H1 (cell line): ENCODE results near the gene NRN1. TPM values are rescaled to one million over a fixed set of nuclear protein-coding genes. Genes with fewer than 3 reads are reported as not detected.

ENCODE experiments used
- CTCF ChIA-PET: fragments of 300-600 bp; sonication (Branson Sonifier 250); formaldehyde crosslinking; loops from one replicate; lab custom pipeline; 2021; ENCODE audit not compliant: partially characterized antibody; lab: Charles Lee
- POLR2A ChIA-PET: fragments of 300-600 bp; sonication (Branson Sonifier 250); formaldehyde crosslinking; loops from one replicate; lab custom pipeline; 2021; ENCODE audit warnings: inconsistent platforms; ENCODE audit not compliant: partially characterized antibody; lab: Charles Lee
- DNase-seq, 2 experiments: peaks; one replicate each; pipeline versions ENCODE4 v3.0.0 to v3.0.0-alpha.2; 2010 to 2022; ENCODE audit warnings: low spot score in 2 of 2, low read depth in 1 of 2, mixed read lengths in 1 of 2
- FAIRE-seq: peaks from 2 replicates; lab custom pipeline; 2011; peaks lifted over from hg19 to GRCh38; lab: Jason Lieb, UNC
- H2AFZ ChIP-seq: 2 replicates; pipeline ENCODE4 v1.8.1; 2012; ENCODE audit warnings: low read length, inconsistent platforms
- H2AK5ac ChIP-seq: 2 replicates; pipeline ENCODE4 v1.6.1; 2013; ENCODE audit warnings: low read depth, low read length
- H2BK120ac ChIP-seq: replicated peaks from 2 replicates; pipeline ENCODE3; 2013; ENCODE audit warnings: low read depth, low read length, inconsistent platforms
- H2BK12ac ChIP-seq: 2 replicates; pipeline ENCODE4 v1.6.1; 2013; ENCODE audit warnings: low read depth, low read length
- H2BK15ac ChIP-seq: 2 replicates; pipeline ENCODE4 v1.6.1; 2013; ENCODE audit warnings: low read length
- H2BK20ac ChIP-seq: 2 replicates; pipeline ENCODE4 v1.6.1; 2013; ENCODE audit warnings: low read length
- H2BK5ac ChIP-seq: 2 replicates; pipeline ENCODE4 v1.6.1; 2013; ENCODE audit warnings: low read depth, low read length
- H3K14ac ChIP-seq: 2 replicates; pipeline ENCODE4 v1.6.1; 2013; ENCODE audit warnings: inconsistent platforms; ENCODE audit not compliant: insufficient read length
- H3K18ac ChIP-seq: 2 replicates; pipeline ENCODE4 v1.6.1; 2013; ENCODE audit warnings: low read length; ENCODE audit errors: extremely low read depth
- H3K23ac ChIP-seq: 2 replicates; pipeline ENCODE4 v1.6.1; 2013; ENCODE audit warnings: inconsistent platforms; ENCODE audit not compliant: insufficient read length
- H3K23me2 ChIP-seq: 2 replicates; pipeline ENCODE4 v1.6.1; 2013; ENCODE audit warnings: low read depth, low read length
- H3K27ac ChIP-seq: 2 replicates; pipeline ENCODE4 v1.6.1; 2011; ENCODE audit warnings: low read depth, low read length, inconsistent platforms
- H3K27me3 ChIP-seq, 4 experiments: replicated peaks in 1 of 4; 1 replicate in 1 of 4; 2 replicates in 3 of 4; pipeline versions ENCODE4 v1.6.1 to v1.8.1; 2011 to 2013; ENCODE audit warnings: low read length in 3 of 4, mild to moderate bottlenecking in 3 of 4, inconsistent platforms in 2 of 4, mixed read lengths in 2 of 4, moderate library complexity in 1 of 4; ENCODE audit not compliant: control insufficient read depth in 3 of 4, insufficient read depth in 3 of 4; ENCODE audit errors: extremely low read depth in 1 of 4
- H3K36me3 ChIP-seq, 4 experiments: 2 replicates each; pipeline versions ENCODE4 v1.6.1 to v1.8.1; 2011 to 2013; ENCODE audit warnings: mild to moderate bottlenecking in 4 of 4, low read length in 3 of 4, moderate library complexity in 2 of 4, control low read depth in 1 of 4, inconsistent platforms in 1 of 4; ENCODE audit not compliant: insufficient read depth in 4 of 4, control insufficient read depth in 2 of 4
- H3K4ac ChIP-seq: replicated peaks from 2 replicates; pipeline ENCODE3; 2013; ENCODE audit warnings: low read length, low read depth, mixed read lengths, inconsistent platforms; ENCODE audit not compliant: insufficient read length
- H3K4me1 ChIP-seq, 4 experiments: replicated peaks in 1 of 4; 1 replicate in 1 of 4; 2 replicates in 3 of 4; pipeline versions ENCODE4 v1.6.1 to v1.8.1; 2011 to 2013; ENCODE audit warnings: low read length in 3 of 4, inconsistent platforms in 2 of 4, mixed read lengths in 1 of 4; ENCODE audit not compliant: insufficient read depth in 4 of 4, control insufficient read depth in 3 of 4
- H3K4me2 ChIP-seq, 2 experiments: 2 replicates each; pipeline versions ENCODE4 v1.6.1 to v1.8.1; 2011 to 2013; ENCODE audit warnings: low read depth in 2 of 2, low read length in 2 of 2, control low read depth in 1 of 2, inconsistent platforms in 1 of 2, mild to moderate bottlenecking in 1 of 2; ENCODE audit not compliant: insufficient read depth in 1 of 2
- H3K4me3 ChIP-seq, 4 experiments: fragments of 200-600, 300-600 bp in 1 of 4; sonication (generic), shearing (Covaris generic), sonication (Bioruptor Twin) in 1 of 4; 2 replicates each; pipeline versions ENCODE4 v1.5.1 to v1.8.1; 2011 to 2016; ENCODE audit warnings: low read length in 4 of 4, low read depth in 3 of 4, control low read depth in 2 of 4, inconsistent platforms in 2 of 4, mild to moderate bottlenecking in 2 of 4, mixed read lengths in 1 of 4, moderate library complexity in 1 of 4; ENCODE audit not compliant: insufficient read depth in 2 of 4; ENCODE audit errors: extremely low read depth in 1 of 4
- H3K56ac ChIP-seq: replicated peaks from 2 replicates; pipeline ENCODE3; 2013; ENCODE audit warnings: low read depth, mild to moderate bottlenecking, mixed read lengths, low read length, inconsistent platforms; ENCODE audit not compliant: insufficient read length
- H3K79me1 ChIP-seq: 2 replicates; pipeline ENCODE4 v1.6.1; 2013; ENCODE audit warnings: low read depth, low read length, control low read depth
- H3K79me2 ChIP-seq, 2 experiments: 2 replicates each; pipeline versions ENCODE4 v1.6.1 to v1.8.1; 2012 to 2013; ENCODE audit warnings: low read length in 2 of 2, mild to moderate bottlenecking in 2 of 2, inconsistent platforms in 1 of 2; ENCODE audit not compliant: insufficient read depth in 2 of 2, control insufficient read depth in 1 of 2
- H3K9ac ChIP-seq, 4 experiments: replicated peaks in 1 of 4; 1 replicate in 1 of 4; 2 replicates in 3 of 4; pipeline versions ENCODE4 v1.6.1 to v1.8.1; 2011 to 2013; ENCODE audit warnings: low read depth in 3 of 4, low read length in 3 of 4, control low read depth in 2 of 4, mild to moderate bottlenecking in 2 of 4, moderate library complexity in 2 of 4, inconsistent platforms in 1 of 4; ENCODE audit errors: extremely low read depth in 1 of 4
- H3K9me3 ChIP-seq, 2 experiments: 2 replicates each; pipeline versions ENCODE4 v1.6.1 to v1.8.1; 2012 to 2013; ENCODE audit warnings: mild to moderate bottlenecking in 2 of 2, moderate library complexity in 2 of 2, control low read depth in 1 of 2, inconsistent platforms in 1 of 2, low read depth in 1 of 2, low read length in 1 of 2, mixed read lengths in 1 of 2; ENCODE audit not compliant: insufficient read depth in 2 of 2
- H4K20me1 ChIP-seq, 2 experiments: replicated peaks in 1 of 2; 2 replicates each; pipeline versions ENCODE3 to v1.8.1; 2011 to 2013; ENCODE audit warnings: inconsistent platforms in 2 of 2, low read length in 2 of 2, mild to moderate bottlenecking in 1 of 2; ENCODE audit not compliant: insufficient read depth in 2 of 2, control insufficient read depth in 1 of 2
- H4K5ac ChIP-seq: 2 replicates; pipeline ENCODE4 v1.6.1; 2013; ENCODE audit warnings: low read length, low read depth, mixed read lengths, inconsistent platforms; ENCODE audit not compliant: insufficient read length
- H4K8ac ChIP-seq: 2 replicates; pipeline ENCODE4 v1.8.0; 2013; ENCODE audit warnings: mild to moderate bottlenecking, moderate library complexity, low read length, inconsistent platforms; ENCODE audit not compliant: insufficient read depth; ENCODE audit errors: extremely low read depth
- H4K91ac ChIP-seq: replicated peaks from 2 replicates; pipeline ENCODE3; 2013; ENCODE audit warnings: low read length, mixed read lengths, inconsistent platforms; ENCODE audit not compliant: insufficient read length
- BRCA1 ChIP-seq: IDR thresholded peaks from 2 replicates; pipeline ENCODE4 v1.6.1; 2012; ENCODE audit warnings: low read depth, low read length, improper control_type of control experiment
- CHD2 ChIP-seq: IDR thresholded peaks from 2 replicates; pipeline ENCODE4 v1.6.1; 2012; ENCODE audit warnings: low read length, improper control_type of control experiment
- CREB1 ChIP-seq: IDR thresholded peaks from 2 replicates; pipeline ENCODE4 v1.6.1; 2012; ENCODE audit warnings: inconsistent platforms
- EZH2 ChIP-seq: fragments of 200-600 bp; sonication (generic); IDR thresholded peaks from 2 replicates; pipeline ENCODE4 v1.7.1; 2012; ENCODE audit warnings: low read depth, mild to moderate bottlenecking, moderate library complexity, low read length, inconsistent platforms; ENCODE audit not compliant: severe bottlenecking
- FOSL1 ChIP-seq: IDR thresholded peaks from 2 replicates; pipeline ENCODE4 v1.6.1; 2011; ENCODE audit warnings: mild to moderate bottlenecking, low read depth, low read length, moderate library complexity; ENCODE audit not compliant: insufficient read depth
- GTF2F1 ChIP-seq: IDR thresholded peaks from 2 replicates; pipeline ENCODE4 v1.6.1; 2012; ENCODE audit warnings: low read depth, low read length, improper control_type of control experiment, borderline replicate concordance
- KDM1A ChIP-seq: fragments of 200-600, 300-600 bp; sonication (generic); IDR thresholded peaks from 2 replicates; pipeline ENCODE4 v1.7.1; 2016; ENCODE audit warnings: mild to moderate bottlenecking, low read length, borderline replicate concordance
- KDM4A ChIP-seq: IDR thresholded peaks from one replicate; pipeline ENCODE4 v1.7.1; 2012; ENCODE audit warnings: low read depth, mild to moderate bottlenecking, moderate library complexity, low read length, inconsistent platforms; ENCODE audit not compliant: severe bottlenecking
- POLR2A ChIP-seq, 2 experiments: IDR thresholded peaks; 1 replicate in 1 of 2; 2 replicates in 1 of 2; pipeline ENCODE4 v1.6.1; 2011; ENCODE audit warnings: low read depth in 2 of 2, low read length in 2 of 2, mild to moderate bottlenecking in 2 of 2; ENCODE audit errors: control extremely low read depth in 1 of 2
- RFX5 ChIP-seq: IDR thresholded peaks from 2 replicates; pipeline ENCODE4 v1.6.1; 2011; ENCODE audit warnings: low read depth, low read length, improper control_type of control experiment, borderline replicate concordance
- SIRT6 ChIP-seq: IDR thresholded peaks from one replicate; pipeline ENCODE4 v1.7.1; 2012; ENCODE audit warnings: low read length, inconsistent platforms
- WGBS, 2 experiments: shearing (Covaris generic) in 1 of 2; methylation state at CpG; one replicate each; pipeline versions ENCODE4 v1.1.6 to v1.1.7; 2013 to 2015; ENCODE audit warnings: low lambda C conversion rate in 2 of 2, mixed read lengths in 2 of 2, inconsistent platforms in 1 of 2, low coverage in 1 of 2, missing lambda C conversion rate in 1 of 2; ENCODE audit not compliant: insufficient replicate concordance in 2 of 2, insufficient coverage in 1 of 2, insufficient read length in 1 of 2; ENCODE audit errors: extremely low coverage in 1 of 2, missing lambda C conversion rate in 1 of 2; 5-methylcytosine and 5-hydroxymethylcytosine counted together
- polyA plus RNA-seq, 7 experiments: library from polyadenylated mRNA; depleted of rRNA in 3 of 7; stranded (reverse) in 5 of 7; unstranded in 2 of 7; fragments of >200 nt in 5 of 7; fragments of 200-250 nt in 2 of 7; gene quantifications; 1 replicate in 5 of 7; 2 replicates in 1 of 7; 4 replicates in 1 of 7; pipeline versions ENCODE4 v1.2.1 to v1.2.3, GENCODE V29; 2011 to 2013; ENCODE audit warnings: missing spikeins in 2 of 7, mixed read lengths in 2 of 7
- total RNA-seq: library from RNA; stranded (reverse); fragmentation: NEBNext Ultra II Directional; extraction: Animal tissue kit (Norgen Biotek cat#: 25700); gene quantifications from 2 replicates; pipeline ENCODE4 v1.2.1, GENCODE V29; 2021

NRN1 gene
- total and polyA plus RNA-seq, 2 of the 8 experiments (the other 6 are each of a cell fraction or from before 2014, with no cell fraction given) = 0.06 to 0.26 TPM

DNA sequence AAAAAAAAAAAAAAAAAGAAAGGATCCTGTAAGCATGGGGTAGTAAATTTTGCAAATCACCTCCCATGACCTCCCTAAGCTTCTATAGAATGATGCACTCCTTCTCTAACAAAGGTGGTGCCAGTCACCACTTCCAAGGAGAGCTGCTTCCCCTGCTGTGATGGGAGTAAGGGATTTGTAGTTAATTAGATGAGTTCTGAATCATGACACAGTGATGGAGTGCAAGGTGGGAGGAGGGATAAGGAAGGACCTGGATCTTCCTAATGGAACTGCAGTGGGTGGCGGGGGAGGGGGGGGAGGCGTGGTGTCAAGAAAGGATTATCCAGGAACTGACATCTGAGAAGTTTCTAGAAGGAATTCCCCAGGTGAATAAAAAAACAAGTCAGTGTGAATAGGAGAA lies 47.8 kb downstream of the NRN1 start:
- Histone ChIP-seq H3K56ac (no peak overlapping the region), H2AK5ac (no peak overlapping the region), H4K91ac (no peak overlapping the region), H3K4ac (no peak overlapping the region), H2BK5ac (no peak overlapping the region), H3K36me3 (no peaks in the 10 kb centered on the region), H4K8ac (no peak overlapping the region), H3K79me1 (no peaks in the 10 kb centered on the region), H3K14ac (no peak overlapping the region), H2BK20ac (no peak overlapping the region), H3K79me2 (no peaks in the 10 kb centered on the region), H2BK12ac (no peak overlapping the region), H2AFZ (no peak overlapping the region), H4K5ac (no peak overlapping the region), H3K4me3 (no peak overlapping the region), H4K20me1 (no peaks in the 10 kb centered on the region), H3K9ac (no peak overlapping the region), H3K27me3 (no peaks in the 10 kb centered on the region), H3K23me2 (no peaks in the 10 kb centered on the region), H3K4me2 (no peak overlapping the region), H3K23ac (no peak overlapping the region), H2BK120ac (no peak overlapping the region), H2BK15ac (no peak overlapping the region), H3K18ac (no peak overlapping the region), H3K27ac (no peak overlapping the region), H3K4me1 (no peaks in the 10 kb centered on the region), H3K9me3 (no peaks in the 10 kb centered on the region)
- ChIA-PET CTCF (interaction anchor here (0.7 to 3.3 kb wide), 7 partner anchors 17 to 667 kb away, joined by 3 to 13 read pairs (median 5); no protein-coding TSS in a partner anchor), POLR2A (no interaction called here)
- TF ChIP-seq POLR2A (IDR thresholded peaks at IDR 0.05; ENCODE audit: control extremely low read depth in 1 of 2, low read depth in 2 of 2, low read length in 2 of 2) (no peak), SIRT6 (no peak), EZH2 (no peak), BRCA1 (no peak), GTF2F1 (no peak), CHD2 (no peak), CREB1 (no peak), KDM4A (no peak), KDM1A (no peak), RFX5 (no peak), FOSL1 (no peak)
- WGBS, 2 experiments = 48% methylated on average over 2 of the region's 2 CpGs; no CpG with 5 or more reads in 1 of the 2 experiments
- DNase-seq (no peak), FAIRE-seq (no peak)
